Upper lobe of left lung (tissue), 4 donors: ENCODE results near the gene LMCD1.

Experiments used
- CTCF ChIP-seq, 6 experiments: fragments of 450-650 bp in 4 of 6; fragments of 200-600 bp in 2 of 6; sonication (generic) in 2 of 6; IDR thresholded peaks; one replicate each; pipeline ENCODE4 v1.5.1; 2016 to 2019; ENCODE audit warnings: antibody characterized with exemption in 6 of 6
- POLR2A ChIP-seq, 4 donors: fragments of 450-650 bp; IDR thresholded peaks; one replicate each; pipeline ENCODE4 v1.5.1; 2016 to 2017; ENCODE audit warnings: antibody characterized with exemption in 4 of 4, mild to moderate bottlenecking in 2 of 4

- TF ChIP-seq POLR2A (IDR thresholded peaks at IDR 0.05), result no peak
- no peak for TF ChIP-seq CTCF (IDR thresholded peaks at IDR 0.05)
Measured at GRCh38 chr3:8520816-8521403, 19.3 kb downstream of the LMCD1 start.
